GM21526 (cell line): ENCODE measurements around the gene GET4.
"Not testable (repeated sequence)": the region's sequence is repeated elsewhere in the genome, so short reads cannot be mapped to it uniquely, and the experiment has no call there.

Source experiments
- ATAC-seq: cut with Tn5 transposase; IDR thresholded peaks from one replicate; pipeline ENCODE4 v1.9.1; 2021; ENCODE audit warnings: moderate library complexity; ENCODE audit not compliant: unreplicated experiment, low FRiP score

The GET4 gene

DNA sequence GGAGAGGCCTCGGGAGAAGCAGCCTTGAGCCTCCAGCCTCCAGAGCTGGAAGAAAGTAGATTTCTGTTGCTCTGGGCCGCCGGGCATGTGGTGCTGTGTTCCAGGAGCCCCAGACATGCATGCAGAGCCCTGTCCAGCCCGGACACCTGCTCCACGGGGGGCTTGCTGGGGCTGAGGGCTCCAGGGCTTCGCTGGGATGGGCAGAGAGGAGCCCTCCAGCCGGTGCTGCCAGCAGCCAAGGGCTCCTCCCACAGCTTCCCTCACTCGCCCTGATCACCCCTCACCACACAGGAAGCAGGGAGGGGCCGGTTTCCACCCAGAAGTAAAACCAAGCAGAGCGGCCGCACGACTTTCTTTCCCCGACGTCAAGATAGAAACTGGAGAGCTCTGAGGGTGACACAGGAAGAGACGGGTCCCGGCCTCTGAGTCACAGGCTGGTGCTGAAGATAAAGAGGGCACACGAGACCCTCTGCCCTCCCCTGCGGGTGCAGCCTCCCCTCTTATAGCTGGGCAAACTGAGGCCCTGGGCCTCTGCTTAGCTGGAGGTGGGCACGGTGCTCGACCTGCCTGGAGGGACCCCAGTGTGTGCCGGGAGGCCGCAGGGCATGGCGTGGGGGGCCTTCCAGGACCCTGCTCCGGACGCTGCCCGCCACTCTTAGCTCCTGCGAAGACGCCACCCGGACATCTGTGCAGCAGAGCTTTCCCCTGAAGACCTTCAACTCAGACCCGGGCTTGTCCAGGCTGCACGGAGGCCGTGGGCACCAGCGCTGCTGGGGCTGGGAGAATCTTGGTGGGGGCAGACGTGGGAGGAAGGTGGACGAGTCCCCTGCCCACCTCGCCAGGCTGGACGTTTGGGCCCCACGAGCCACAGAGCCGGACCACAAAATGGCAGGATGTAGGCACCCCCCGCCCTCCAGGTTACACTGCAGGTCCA lies 47.0 kb downstream of the GET4 start:
- peak; percentile 71 for ATAC-seq

DNA sequence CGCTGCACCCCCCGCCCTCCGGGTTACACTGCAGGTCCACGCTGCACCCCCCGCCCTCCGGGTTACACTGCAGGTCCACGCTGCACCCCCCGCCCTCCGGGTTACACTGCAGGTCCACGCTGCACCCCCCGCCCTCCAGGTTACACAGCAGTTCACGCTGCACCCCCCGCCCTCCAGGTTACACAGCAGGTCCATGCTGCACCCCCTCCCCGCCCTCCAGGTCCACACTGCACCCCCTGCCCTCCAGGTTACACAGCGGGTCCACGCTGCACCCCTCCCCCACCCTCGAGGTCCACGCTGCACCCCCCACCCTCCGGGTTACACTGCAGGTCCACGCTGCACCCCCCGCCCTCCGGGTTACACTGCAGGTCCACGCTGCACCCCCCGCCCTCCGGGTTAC lies 47.7 kb downstream of the GET4 start:
- ATAC-seq = not testable (repeated sequence)

GRCh38 chr7:924541-925231 lies 48.3 kb downstream of the GET4 start:
- ATAC-seq = peak; percentile 43

DNA sequence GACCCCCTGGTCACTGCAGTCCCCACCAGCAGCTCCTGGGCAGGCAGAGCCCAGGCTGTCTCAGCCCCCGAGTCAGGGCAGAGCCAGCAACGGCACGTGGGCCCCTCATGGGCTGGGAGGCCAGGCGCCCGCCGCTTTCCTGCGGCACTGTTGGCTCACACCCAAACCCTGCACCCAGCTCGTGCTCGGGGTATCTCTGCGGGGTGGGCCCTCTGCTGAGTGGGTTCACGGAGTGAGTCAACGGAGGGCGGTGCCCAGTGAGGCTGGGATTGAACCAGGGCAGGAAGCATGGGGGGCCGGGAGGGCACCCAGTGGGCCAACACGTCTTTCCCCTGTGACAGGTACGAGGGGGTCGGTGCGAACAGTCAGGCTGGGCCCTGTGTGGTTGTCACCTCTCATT lies 49.2 kb downstream of the GET4 start:
- no peak for ATAC-seq

GRCh38 chr7:926061-927030 lies 50.0 kb downstream of the GET4 start:
- no peak for ATAC-seq

DNA sequence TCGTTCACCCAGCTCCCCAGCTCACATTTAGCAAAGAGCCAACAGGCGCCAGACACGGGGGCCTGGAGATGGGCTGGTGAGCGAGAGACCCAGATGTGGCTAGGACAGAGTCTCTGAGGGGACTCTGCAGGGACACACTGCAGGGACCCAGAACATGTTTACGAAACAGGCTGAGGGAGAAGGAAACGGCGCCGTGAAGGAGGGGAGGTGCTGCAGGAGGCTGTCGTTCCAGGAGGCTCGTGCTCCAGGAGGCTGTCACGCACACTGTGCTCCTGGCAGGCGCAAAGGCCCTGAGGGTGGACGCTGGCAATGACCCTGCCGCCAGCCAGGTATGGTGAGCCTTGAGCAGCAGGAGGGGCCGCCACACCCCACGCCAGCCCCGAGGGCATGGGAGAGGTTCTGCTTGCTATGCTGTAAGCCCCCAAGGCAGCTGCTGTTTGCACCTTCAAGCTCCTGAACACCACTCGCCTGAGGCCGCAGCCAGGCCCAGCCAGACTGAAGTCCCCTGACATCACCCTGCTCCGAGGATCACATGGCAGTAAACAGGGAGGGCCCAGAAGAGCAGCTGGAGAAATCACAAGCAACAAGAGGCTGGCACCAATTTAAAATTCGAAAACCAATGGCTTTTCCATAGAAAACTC lies 50.8 kb downstream of the GET4 start:
- ATAC-seq = no peak

DNA sequence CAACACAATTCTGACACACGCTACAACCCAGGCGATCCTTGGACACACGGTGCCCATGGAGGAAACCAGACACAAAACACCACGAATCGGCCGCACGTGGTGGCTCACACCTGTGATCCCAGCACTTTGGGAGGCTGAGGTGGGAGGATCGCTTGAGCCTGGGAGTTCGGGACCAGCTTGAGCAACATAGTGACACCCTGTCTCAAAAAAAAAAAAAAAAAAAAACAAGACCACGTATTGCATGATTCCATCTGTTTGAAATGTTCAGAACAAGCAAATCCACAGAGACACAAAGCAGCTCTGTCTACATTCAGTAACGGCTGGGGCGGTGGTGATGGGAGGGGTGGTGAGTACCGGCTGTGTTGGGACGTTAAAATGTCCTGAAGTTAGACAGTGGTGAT lies 53.0 kb downstream of the GET4 start:
- no peak for ATAC-seq

DNA sequence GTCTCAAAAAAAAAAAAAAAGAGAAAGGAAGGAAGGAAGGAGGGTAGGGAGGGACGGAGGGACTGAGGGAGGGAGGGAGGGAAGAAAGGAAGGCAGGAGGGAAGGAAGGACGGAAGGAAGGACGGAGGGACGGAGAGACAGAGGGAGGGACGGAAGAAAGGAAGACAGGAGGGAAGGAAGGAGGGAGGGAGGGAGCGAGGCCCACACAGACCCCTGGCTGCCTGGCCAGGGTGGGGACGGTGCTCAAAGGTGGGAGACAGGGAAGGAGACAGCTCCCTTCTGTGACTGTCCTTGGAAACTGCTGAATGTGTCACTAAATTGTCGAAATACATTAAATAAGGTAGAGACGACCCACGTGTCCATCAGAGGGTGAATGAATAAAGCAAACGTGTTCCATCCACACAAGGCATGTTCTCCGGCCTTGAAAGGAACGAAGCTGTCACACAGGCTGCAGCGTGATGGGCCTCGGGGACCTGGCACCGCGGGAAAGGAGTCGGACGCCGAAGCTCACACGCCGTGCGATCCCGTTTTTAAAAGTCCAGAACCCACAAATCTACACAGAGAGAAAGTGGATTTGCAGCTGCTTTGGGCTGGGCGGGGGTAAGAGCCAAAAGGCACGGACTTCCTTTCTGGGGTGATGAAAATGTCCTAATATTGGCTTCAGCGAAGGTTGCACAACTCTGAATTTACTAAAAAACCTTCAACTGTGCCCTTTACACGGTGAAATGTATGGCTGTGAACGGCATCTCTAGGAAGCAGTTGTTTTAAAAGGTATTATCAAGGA lies 54.8 kb downstream of the GET4 start:
- no peak for ATAC-seq

DNA sequence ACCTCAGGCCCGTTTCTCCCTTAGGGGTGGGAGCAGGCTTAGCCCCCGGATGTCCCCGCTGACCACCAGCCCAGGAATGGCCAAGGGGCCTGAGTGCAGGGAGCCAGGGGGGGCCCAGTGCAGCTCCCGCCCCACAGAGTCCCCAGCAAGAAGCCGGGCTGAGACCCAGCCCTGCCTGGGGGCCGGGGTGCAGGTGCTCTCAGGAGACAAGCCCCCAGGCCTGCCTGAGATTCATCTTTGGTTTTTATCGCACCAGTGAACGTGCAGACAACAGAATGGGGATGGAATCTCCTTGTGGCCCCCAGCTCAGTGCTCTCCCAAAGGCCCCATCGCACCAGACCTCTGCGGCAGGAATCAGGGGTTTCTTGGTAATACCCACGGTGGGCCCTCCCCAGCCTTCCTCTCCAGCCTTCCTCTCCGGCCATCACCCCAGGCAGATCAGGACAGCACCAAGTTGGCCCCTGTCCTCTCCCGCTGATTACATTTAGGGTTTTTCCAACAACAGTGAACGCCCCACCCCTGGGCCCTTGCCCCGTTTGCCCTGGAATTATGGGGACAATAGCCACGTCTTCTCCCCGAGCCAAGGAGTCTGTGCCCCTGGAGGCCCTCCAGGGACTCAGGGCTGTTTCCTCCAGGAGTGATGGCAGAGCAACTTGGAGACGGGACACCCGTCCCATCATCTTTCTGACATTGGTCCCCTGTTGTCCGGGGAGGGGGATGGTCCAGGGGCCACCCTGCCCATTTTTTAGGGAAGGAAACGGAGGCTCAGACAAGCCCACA lies 55.7 kb downstream of the GET4 start:
- ATAC-seq = no peak

DNA sequence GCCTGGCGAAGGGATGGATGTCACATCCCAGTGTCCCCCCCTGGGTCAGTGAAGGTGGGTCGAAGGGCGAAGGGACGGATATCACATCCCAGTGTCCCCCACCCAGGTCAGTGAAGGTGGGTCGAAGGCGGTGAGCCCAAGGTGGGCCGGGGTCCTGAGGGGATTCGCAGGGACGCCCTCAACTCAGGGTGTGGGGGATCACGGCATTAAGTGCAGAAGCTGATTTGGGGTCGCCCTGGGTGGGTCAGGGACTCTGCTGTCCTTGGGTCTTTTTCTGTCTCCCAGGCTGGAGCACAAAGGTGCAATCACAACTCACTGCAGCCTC lies 56.3 kb downstream of the GET4 start:
- no peak for ATAC-seq

- ATAC-seq = no peak
Measured at GRCh38 chr7:934469-935163, 58.3 kb downstream of the GET4 start.

GRCh38 chr7:935164-935873 lies 59.0 kb downstream of the GET4 start:
- ATAC-seq = no peak

DNA sequence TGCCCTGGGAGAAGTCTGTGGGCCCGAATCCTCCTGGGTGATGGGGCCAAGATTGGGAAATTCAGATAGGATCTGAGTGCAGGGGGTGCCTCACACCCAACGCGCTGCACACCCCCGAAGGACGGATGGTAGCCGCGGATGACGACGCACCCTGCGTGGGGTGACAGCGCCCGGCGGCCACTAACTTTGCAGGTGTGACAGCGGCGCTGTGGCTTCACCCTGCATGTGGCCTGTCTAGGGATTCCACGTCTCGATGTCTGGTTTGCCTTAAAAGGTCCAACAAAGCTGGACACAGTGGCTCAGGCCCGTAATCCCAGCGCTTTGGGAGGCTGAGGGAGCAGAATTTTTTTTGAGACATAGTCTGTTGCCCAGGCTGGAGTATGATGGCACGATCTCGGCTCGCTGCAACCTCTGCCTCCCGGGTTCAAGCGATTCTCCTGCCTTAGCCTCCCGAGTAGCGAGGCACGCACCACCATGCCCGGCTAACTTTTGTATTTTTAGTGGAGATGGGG lies 59.6 kb downstream of the GET4 start:
- ATAC-seq = no peak

- peak; percentile 74 for ATAC-seq
Measured at GRCh38 chr7:936386-937054, 60.2 kb downstream of the GET4 start.

DNA sequence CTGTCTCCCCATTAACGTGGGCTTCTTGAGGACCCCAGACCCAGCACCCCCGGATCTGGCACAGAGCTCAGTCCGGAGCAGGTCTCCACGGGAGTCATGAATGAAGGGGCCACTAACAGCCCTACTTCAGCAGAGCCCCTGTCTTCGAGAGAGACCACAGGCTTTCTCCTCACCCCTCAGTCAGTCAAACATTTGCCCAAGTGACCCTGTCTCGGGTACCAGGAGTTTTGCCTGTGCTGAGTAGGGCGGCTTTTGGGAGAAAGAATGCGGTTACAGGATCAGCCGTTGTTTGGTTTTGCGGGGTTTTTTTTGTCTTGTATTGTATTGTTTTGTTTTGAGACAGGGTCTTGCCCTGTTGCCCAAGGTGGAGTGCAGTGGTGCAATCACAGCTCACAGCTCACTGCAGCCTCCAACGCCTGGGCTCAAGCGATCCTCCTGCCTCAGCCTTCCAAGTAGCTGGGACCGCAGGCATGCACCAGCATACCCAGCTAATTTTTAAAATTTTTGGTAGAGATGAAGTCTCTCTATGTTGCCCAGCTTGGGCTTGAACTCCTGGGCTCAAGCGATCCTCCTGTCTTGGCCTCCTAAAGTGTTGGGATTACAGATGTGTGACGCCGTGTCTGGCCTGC lies 61.6 kb downstream of the GET4 start:
- ATAC-seq = no peak

- ATAC-seq = no peak
Measured at GRCh38 chr7:938546-939185, 62.3 kb downstream of the GET4 start.
